ENCODE measurements around the gene GPR135.

DNA sequence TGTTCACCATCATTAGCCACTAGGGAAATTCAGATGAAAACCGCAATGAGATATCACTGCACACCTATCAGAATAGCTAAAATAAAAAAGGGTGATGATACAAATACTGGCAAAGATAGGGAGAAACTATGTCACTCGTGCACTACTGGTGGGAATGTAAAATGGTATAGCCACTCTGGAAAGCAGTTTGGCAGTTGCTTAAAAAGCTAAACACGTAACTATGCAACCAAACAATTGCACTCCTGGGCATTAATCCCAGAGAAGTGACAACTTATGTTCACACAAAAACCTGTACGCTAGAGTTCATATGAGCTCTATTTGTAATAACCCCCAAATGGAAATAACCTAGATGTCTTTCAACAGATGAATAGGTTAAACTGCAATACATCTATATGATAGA is 35.4 kb downstream of the GPR135 start:
- TF ChIP-seq CTCF (IDR thresholded peaks at IDR 0.05; ENCODE audit: low read depth, low read length, missing input control) = no peak
- no peak for TF ChIP-seq EGR1 (IDR thresholded peaks at IDR 0.05; ENCODE audit: low read depth in 2 of 2)
- TF ChIP-seq JUND (IDR thresholded peaks at IDR 0.05) = no peak
- no peak for TF ChIP-seq RAD21 (IDR thresholded peaks at IDR 0.05)
- TF ChIP-seq NR2F2 (IDR thresholded peaks at IDR 0.05) = no peak
- TF ChIP-seq YY1 (IDR thresholded peaks at IDR 0.05) = no peak
- TF ChIP-seq FOXA1 (IDR thresholded peaks at IDR 0.05) = no peak
- TF ChIP-seq SP1 (IDR thresholded peaks at IDR 0.05) = no peak
- no peak for TF ChIP-seq TAF1 (conservative IDR thresholded peaks at IDR 0.05)
- TF ChIP-seq REST (IDR thresholded peaks at IDR 0.05) = no peak
- no peak for TF ChIP-seq RXRA (IDR thresholded peaks at IDR 0.05)
- TF ChIP-seq GABPA (IDR thresholded peaks at IDR 0.05 in 1 of 2, conservative IDR thresholded peaks at IDR 0.05 in 1 of 2) = no peak
- no peak for TF ChIP-seq ATF3 (IDR thresholded peaks at IDR 0.05)

Measured in liver (tissue), 3 donors.